ENCODE data around the gene C3orf62. TPM values are rescaled to one million over a fixed set of nuclear protein-coding genes. Genes with fewer than 3 reads are reported as not detected.
A peak's percentile ranks its signal among the peaks of the same experiment; 100 is the strongest.

The C3orf62 gene
- 1 to 10 TPM; 5.9 to 9.0 (median 8.5) TPM for total RNA-seq

- Histone ChIP-seq H3K4me1 (peaks cover 40% of the 10 kb centered on the region), H3K9me3 (no peaks in the 10 kb centered on the region), H3K36me3 (peaks cover 20% of the 10 kb centered on the region), H3K4me3 (peak within 1 kb of the TSS; percentile 41), H3K27me3 (no peaks in the 10 kb centered on the region), H3K27ac (peak within 1 kb of the TSS; percentile 86)
- TF ChIP-seq EP300 (IDR thresholded peaks at IDR 0.05) (no peak), POLR2AphosphoS5 (IDR thresholded peaks at IDR 0.05) (peak in 1 of 3 donors; percentile 39), POLR2A (IDR thresholded peaks at IDR 0.05) (peak in 1 of 2 donors; percentile 28), CTCF (IDR thresholded peaks at IDR 0.05) (no peak)
- peak; percentile 94 to 95 for DNase-seq (ENCODE audit: low spot score in 2 of 2)
- WGBS, result under 1% methylated on average over 18 of the region's 51 CpGs
Observed at GRCh38 chr3:49276475-49277382, at the start of gene C3orf62. C3orf62 (minus strand) TSS chr3:49277232; CDS start chr3:49276872, 360 bp downstream.

- no peak for DNase-seq (ENCODE audit: low spot score in 2 of 2)
- no peak for TF ChIP-seq CTCF (IDR thresholded peaks at IDR 0.05)
- no peak for TF ChIP-seq EP300 (IDR thresholded peaks at IDR 0.05)
- no peak for TF ChIP-seq POLR2A (IDR thresholded peaks at IDR 0.05)
- TF ChIP-seq POLR2AphosphoS5 (IDR thresholded peaks at IDR 0.05), result no peak
- no peaks in the 10 kb centered on the region for H3K9me3 ChIP-seq
- H3K27me3 ChIP-seq, result no peaks in the 10 kb centered on the region
- no peak overlapping the region for H3K4me3 ChIP-seq
- 98% methylated on average over 7 of the region's 7 CpGs for WGBS
- H3K36me3 ChIP-seq, result peaks cover 90% of the 10 kb centered on the region
- no peak overlapping the region for H3K27ac ChIP-seq
- H3K4me1 ChIP-seq, result no peaks in the 10 kb centered on the region
Observed at GRCh38 chr3:49324768-49325167, 47.7 kb upstream of the C3orf62 start.

- H3K4me3 ChIP-seq, result no peak overlapping the region
- peaks cover 78% of the 10 kb centered on the region for H3K36me3 ChIP-seq
- no peak for DNase-seq (ENCODE audit: low spot score in 2 of 2)
- no peak overlapping the region for H3K27ac ChIP-seq
- TF ChIP-seq POLR2A (IDR thresholded peaks at IDR 0.05) (no peak), CTCF (IDR thresholded peaks at IDR 0.05) (no peak), POLR2AphosphoS5 (IDR thresholded peaks at IDR 0.05) (no peak), EP300 (IDR thresholded peaks at IDR 0.05) (no peak)
- H3K27me3 ChIP-seq, result no peaks in the 10 kb centered on the region
- no peaks in the 10 kb centered on the region for H3K4me1 ChIP-seq
- H3K9me3 ChIP-seq, result no peaks in the 10 kb centered on the region
- WGBS, result 92% methylated on average over 13 of the region's 16 CpGs
Observed at GRCh38 chr3:49316696-49317457, 39.8 kb upstream of the C3orf62 start.

GRCh38 chr3:49313896-49314688, 37.1 kb upstream of the C3orf62 start:
- no peak overlapping the region for H3K27ac ChIP-seq
- no peaks in the 10 kb centered on the region for H3K27me3 ChIP-seq
- 83% methylated on average over 1 of the region's 1 CpG for WGBS
- no peak overlapping the region for H3K4me3 ChIP-seq
- H3K36me3 ChIP-seq, result peaks cover 80% of the 10 kb centered on the region
- TF ChIP-seq EP300 (IDR thresholded peaks at IDR 0.05) (no peak), POLR2AphosphoS5 (IDR thresholded peaks at IDR 0.05) (no peak), POLR2A (IDR thresholded peaks at IDR 0.05) (no peak), CTCF (IDR thresholded peaks at IDR 0.05) (no peak)
- H3K9me3 ChIP-seq, result no peaks in the 10 kb centered on the region
- H3K4me1 ChIP-seq, result no peaks in the 10 kb centered on the region
- no peak for DNase-seq (ENCODE audit: low spot score in 2 of 2)
